LNCAP (cell line): ENCODE data around the gene CACNA1C.

Experiments
- CTCF ChIP-seq: fragments of 450-650 bp; IDR thresholded peaks from 2 replicates; pipeline ENCODE4 v1.5.1; 2017; ENCODE audit warnings: mild to moderate bottlenecking

CACNA1C gene

GRCh38 chr12:2118061-2118460 lies 65.3 kb downstream of the CACNA1C start:
- TF ChIP-seq CTCF, result no peak

DNA sequence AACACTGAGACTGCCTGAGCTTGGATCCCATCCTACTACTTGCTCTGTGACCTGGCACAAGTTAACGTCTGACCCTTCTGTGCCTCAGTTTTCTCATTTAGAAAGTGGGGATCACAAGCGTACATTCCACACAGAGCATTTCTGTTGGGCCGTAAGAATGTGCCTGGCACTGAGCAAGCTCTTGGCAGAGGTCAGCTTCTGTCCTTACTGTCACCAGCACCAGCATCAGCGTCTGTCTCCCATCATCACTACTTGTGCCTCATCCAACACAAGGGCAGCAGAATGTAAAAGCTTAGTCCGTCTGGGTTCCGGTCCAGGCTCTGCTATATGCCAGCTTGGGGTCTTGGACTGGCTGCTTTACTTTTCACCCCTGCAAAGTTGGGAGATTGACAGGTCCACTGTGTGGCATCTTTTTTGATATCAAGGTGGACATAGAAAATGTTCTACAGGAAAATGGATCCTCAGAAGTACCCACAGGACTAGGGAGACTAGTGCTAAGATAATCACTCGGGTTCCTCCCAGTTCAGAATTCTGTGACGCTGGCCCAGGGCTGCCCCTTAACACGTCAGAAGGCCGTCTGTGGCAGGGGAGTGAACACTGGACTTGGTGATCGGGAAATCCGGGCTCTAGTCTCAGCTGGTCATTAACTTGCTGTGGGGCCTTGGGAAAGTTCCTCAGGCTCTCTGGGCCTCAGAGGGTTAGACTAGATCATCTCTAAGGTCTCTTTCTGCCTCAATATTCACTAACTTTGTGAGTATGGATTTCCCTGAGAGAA lies 65.9 kb downstream of the CACNA1C start:
- TF ChIP-seq CTCF, result no peak

DNA sequence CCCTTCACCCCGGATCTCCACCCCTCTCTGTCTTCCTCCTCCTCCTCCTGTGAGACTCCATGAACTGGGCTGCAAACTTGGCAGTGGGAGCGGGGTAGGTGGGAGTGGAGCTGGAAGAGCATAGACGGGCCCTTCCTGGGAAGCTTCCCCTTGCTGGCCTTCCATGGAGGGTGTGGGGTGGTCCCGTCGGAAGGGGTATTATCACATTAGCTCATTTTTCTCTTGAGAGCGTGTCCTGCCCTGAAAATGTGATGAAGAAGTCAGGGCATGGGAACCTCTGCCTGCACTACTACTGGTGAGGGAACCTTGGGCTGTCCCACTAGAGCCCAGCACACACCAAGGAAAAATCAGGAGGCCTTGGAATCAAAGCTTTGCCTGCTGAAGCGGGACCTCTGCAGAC lies 66.5 kb downstream of the CACNA1C start:
- no peak for TF ChIP-seq CTCF

GRCh38 chr12:2120982-2121758 lies 68.4 kb downstream of the CACNA1C start:
- TF ChIP-seq CTCF, result no peak

DNA sequence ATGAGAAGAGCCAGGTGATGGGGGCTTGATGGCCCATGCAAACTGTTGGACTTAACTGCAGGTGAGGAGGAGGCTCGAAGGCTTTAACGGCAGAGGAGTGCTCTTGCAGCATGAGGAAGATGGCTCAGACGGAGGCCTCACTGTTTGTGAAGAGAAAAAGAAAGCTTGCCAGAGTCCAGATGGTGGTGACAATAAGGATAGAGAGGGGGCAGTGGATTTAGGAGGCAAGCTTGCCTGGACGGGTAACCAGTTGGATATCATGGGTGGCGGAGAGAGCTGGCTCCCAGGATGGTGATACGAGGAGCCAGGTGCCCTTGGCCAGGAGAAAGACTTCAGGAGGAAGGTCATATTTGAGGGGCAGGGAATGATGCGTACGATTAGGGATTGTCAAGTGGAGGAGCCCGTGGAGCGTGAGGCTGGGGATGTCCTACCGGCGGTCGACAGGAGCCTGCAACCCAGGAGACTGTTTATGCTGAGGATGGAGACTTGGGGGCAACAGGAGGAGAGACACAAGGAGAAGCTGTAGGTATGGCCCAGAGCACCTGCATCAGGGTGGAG lies 71.8 kb downstream of the CACNA1C start:
- no peak for TF ChIP-seq CTCF

DNA sequence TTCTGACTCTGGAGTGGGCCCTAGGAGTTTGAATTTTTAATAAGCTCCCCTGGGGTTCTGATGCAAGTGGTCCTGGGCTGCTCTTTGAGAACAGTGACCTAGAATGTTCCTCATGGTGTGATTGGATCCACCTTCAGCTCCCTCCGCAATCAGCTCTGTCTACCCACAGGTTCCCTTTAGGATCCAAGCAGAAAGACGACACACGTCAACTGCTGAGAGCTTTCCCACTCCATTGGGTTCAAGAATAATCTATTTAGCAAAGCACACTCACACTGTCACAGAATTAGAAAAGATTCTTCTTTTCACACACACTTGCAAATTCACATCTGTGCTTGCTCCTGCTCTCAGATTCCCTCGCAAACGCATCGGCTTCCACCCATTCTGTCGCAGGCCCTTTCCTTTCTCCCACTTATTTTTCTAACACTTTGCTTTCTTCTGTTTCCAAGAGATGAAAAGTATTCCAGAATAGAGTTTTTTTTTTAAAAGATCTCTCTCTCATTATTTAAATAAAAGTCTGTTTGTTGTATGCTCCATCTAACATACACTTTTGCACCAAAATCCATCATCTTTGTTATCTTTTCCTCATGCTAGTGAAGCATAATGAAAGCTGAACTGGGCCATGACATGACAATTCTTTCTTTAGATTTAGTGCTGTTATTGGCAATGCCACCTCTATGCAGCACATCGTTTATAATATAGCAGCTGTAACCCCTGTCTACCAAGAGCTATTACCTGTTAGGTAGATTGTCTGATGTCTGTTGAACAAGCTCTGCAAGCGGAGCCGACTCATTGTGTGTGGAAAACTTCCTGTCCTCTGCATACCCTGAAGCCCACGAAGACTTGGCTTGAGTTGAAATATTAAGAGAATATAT lies 73.1 kb downstream of the CACNA1C start:
- TF ChIP-seq CTCF, result no peak
